Breast epithelium (tissue), 3 donors: ENCODE results near the gene PAPSS1.

Experiments used
- POLR2A ChIP-seq: fragments of 450-650 bp; IDR thresholded peaks from one replicate; pipeline ENCODE4 v1.6.1; 2016; ENCODE audit warnings: antibody characterized with exemption, mild to moderate bottlenecking, moderate library complexity
- TF ChIP-seq, protein P1 (sequence below), 3 donors: fragments of 450-650 bp; IDR thresholded peaks; one replicate each; pipeline ENCODE4 v1.5.1; 2016 to 2017; ENCODE audit warnings: antibody characterized with exemption in 3 of 3, mild to moderate bottlenecking in 3 of 3, moderate library complexity in 3 of 3

DNA sequence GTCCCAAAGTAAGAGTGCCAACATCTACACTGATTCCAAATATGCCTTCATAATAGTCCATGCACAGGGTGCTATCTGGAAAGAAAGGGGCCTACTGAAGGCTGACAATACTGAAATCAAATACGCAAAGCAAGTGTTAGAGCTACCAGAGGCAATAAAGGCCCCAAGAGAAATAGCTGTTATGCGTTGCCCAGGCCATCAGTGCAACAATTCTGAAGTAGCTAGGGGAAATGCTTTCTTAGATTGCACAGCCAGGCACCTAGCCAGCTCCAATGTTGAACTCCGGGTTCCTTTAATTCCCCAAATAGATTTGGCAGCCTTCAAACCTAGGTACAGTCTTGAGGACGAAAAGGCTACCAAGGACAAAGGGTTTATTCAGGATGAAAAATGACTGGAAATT lies 17.4 kb upstream of the PAPSS1 start:
- TF ChIP-seq, protein P1, sequence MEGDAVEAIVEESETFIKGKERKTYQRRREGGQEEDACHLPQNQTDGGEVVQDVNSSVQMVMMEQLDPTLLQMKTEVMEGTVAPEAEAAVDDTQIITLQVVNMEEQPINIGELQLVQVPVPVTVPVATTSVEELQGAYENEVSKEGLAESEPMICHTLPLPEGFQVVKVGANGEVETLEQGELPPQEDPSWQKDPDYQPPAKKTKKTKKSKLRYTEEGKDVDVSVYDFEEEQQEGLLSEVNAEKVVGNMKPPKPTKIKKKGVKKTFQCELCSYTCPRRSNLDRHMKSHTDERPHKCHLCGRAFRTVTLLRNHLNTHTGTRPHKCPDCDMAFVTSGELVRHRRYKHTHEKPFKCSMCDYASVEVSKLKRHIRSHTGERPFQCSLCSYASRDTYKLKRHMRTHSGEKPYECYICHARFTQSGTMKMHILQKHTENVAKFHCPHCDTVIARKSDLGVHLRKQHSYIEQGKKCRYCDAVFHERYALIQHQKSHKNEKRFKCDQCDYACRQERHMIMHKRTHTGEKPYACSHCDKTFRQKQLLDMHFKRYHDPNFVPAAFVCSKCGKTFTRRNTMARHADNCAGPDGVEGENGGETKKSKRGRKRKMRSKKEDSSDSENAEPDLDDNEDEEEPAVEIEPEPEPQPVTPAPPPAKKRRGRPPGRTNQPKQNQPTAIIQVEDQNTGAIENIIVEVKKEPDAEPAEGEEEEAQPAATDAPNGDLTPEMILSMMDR (IDR thresholded peaks at IDR 0.05) = no peak
- TF ChIP-seq POLR2A = no peak
